Keratinocyte (primary cell): Measurements from ENCODE around the gene IFFO2.

Experiments used
- EZH2 ChIP-seq: IDR thresholded peaks from one replicate; pipeline ENCODE4 v1.6.1; 2012; ENCODE audit warnings: inconsistent platforms, mild to moderate bottlenecking, low read length, moderate library complexity
- TF ChIP-seq, protein P1 (sequence below), 3 experiments: IDR thresholded peaks in 1 of 3; conservative IDR thresholded peaks in 1 of 3; optimal IDR thresholded peaks in 1 of 3; 2 replicates in 2 of 3; 3 replicates in 1 of 3; pipeline versions ENCODE3 to v1.5.1; 2011; ENCODE audit warnings: low read length in 3 of 3, mild to moderate bottlenecking in 3 of 3, moderate library complexity in 2 of 3, control low read depth in 1 of 3, inconsistent platforms in 1 of 3; ENCODE audit not compliant: insufficient read depth in 2 of 3; ENCODE audit errors: extremely low read depth in 1 of 3

DNA sequence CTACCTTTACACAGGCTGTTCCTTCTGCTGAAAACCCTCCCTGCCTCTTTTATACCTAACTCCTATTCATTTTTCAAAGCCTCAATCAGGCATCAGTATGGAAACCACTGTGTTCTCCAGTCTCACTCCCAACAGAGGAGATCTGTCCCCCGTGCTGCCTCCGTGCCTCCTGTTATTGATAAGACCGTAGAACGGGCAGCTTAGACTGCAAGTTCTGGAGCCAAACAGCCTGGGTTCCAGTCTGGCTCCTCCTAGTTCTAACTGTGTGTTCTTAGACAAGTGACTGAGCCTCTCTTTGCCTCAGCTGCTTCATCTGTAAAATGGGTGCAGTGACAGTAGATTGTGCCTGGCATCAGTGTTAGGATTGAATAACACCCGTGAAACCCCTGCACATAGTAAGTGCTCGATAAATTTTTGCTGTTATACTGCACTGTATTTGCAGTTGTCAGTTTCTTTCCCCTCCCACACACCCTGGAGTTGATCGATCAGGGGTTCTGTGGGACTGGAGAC is 17.0 kb upstream of the IFFO2 start:
- TF ChIP-seq, protein P1, sequence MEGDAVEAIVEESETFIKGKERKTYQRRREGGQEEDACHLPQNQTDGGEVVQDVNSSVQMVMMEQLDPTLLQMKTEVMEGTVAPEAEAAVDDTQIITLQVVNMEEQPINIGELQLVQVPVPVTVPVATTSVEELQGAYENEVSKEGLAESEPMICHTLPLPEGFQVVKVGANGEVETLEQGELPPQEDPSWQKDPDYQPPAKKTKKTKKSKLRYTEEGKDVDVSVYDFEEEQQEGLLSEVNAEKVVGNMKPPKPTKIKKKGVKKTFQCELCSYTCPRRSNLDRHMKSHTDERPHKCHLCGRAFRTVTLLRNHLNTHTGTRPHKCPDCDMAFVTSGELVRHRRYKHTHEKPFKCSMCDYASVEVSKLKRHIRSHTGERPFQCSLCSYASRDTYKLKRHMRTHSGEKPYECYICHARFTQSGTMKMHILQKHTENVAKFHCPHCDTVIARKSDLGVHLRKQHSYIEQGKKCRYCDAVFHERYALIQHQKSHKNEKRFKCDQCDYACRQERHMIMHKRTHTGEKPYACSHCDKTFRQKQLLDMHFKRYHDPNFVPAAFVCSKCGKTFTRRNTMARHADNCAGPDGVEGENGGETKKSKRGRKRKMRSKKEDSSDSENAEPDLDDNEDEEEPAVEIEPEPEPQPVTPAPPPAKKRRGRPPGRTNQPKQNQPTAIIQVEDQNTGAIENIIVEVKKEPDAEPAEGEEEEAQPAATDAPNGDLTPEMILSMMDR (optimal IDR thresholded peaks at IDR 0.05 in 1 of 3, IDR thresholded peaks at IDR 0.05 in 1 of 3, conservative IDR thresholded peaks at IDR 0.05 in 1 of 3; ENCODE audit: extremely low read depth in 1 of 3, insufficient read depth in 2 of 3, low read length in 3 of 3) = no peak
- no peak for TF ChIP-seq EZH2
